Measurements from ENCODE around the gene ARHGEF12.

ARHGEF12 gene

GRCh38 chr11:120432056-120433018 is 96.1 kb downstream of the ARHGEF12 start:
- DNase-seq = no peak

DNA sequence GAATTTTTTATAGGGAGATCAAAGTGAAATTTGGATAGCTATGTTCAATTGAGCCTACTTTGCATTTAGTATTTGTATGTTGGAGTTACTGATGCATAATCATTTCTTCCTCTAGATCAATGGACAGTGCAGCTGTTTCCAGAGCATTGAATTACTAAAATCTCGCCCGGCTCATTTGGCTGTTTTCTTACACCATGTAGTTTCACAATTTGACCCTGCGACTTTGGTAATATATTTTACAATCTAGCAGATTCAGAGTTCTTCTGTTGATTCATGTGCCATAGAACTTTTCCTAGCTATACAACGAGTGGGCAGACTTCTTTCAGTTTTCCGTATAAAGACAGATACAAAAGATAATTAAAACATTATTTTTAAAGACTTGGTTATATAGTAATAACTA is 105.4 kb downstream of the ARHGEF12 start:
- DNase-seq = no peak

GRCh38 chr11:120442031-120442430 is 105.8 kb downstream of the ARHGEF12 start:
- DNase-seq = no peak

- DNase-seq = no peak
These were observed 110.6 kb downstream of the ARHGEF12 start for GRCh38 chr11:120446802-120447201.

DNA sequence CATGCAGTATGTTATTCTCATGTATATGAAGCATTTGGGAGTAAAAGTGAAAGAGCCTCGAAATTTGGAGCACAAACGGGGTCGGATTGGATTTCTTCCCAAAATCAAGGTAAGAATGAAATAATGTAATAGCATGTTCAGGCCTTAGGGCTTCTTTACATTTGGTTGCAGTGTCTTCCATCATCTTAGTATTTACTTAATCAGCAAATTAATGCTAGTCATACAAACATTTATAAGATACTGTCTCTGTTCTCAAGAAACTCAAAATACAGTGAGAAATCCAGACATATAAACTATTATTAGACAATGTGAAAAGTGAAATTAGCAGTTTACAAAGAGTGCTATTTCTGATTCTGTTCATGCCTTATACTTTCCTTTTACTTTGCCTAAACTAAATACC is 112.0 kb downstream of the ARHGEF12 start:
- no peak for DNase-seq

DNA sequence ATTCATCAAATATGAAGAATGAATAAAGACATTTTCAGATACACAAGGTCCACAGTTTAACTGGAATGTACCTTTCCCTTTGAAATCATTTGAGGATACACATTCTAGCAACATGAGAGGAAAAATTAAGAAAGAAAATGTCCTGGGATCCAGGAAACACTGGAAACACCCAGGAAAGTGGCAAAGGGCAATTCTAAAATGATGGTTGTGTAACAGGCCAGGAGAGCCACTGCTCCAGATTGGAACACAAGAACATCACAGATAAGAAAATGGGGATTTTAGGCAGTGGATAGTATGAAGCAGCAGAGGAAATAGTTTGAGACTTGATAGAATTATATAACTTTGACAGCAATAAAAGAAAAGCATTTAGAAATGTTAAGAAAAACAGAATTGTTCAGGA is 119.3 kb downstream of the ARHGEF12 start:
- DNase-seq = no peak

DNA sequence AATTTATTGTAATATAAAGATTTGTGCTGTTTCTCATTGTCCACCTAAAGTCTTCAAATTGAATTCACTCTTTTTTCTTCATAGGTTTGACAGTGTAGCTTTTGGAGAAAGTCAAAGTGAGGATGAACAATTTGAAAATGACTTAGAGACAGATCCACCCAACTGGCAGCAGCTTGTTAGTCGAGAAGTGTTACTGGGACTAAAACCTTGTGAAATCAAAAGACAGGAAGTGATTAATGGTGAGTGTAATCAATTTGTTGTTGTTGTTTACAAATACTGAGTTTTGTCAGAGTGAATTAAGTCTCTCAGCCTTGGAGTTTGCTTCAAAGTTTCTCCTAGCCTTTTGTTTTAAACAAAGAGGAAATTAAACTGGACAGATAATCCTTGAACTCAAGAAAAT is 121.8 kb downstream of the ARHGEF12 start:
- no peak for DNase-seq

- DNase-seq = no peak
These were observed 126.6 kb downstream of the ARHGEF12 start for GRCh38 chr11:120462825-120463224.

DNA sequence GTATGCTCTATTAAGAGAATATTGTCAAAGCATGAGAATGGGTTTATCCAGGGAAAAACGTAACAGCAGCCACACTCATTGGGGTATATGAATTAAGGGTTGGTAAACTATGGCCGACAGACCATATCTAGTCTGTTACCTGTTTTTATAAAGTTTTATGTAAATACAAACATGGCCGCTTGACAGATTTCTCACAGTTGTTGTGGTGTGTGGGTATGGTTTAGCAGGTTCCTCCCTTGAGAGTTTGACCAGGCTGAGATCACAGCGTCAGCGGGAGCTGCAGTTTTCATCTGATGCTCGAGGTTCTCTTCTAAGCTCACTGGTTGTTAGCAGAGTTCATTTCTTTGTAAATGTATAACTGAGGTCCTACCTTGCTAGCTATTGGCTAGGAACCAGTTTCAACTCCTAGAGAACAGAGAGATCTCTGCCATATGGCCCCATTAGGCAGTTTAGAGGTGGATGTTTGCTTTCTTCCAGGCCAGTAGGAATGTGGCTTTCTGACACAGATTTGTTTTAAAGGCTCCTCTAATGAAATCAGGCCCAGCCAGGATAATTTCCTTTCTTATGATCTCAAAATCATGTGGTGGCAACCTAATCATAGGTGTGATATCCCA is 129.8 kb downstream of the ARHGEF12 start:
- DNase-seq = no peak

- no peak for DNase-seq
These were observed 131.4 kb downstream of the ARHGEF12 start for GRCh38 chr11:120467627-120468026.

GRCh38 chr11:120471131-120471530 is 134.9 kb downstream of the ARHGEF12 start:
- no peak for DNase-seq

DNA sequence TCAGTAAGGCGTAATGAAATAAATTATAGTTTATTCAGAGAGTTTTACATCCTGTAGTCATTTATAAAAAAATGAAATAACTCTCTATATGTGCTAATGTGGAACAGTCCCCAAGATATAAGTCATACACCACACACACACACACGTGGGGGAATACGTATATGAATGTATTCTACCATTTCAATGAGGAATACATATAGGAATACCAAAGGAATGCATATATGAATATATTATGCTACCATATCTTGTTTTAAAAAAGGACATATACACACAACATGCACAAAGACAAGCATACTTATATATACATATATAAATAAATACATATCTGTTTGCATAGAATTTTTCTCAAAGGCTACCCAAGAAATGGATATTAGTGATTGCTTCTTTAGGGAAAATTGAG is 135.8 kb downstream of the ARHGEF12 start:
- no peak for DNase-seq

DNA sequence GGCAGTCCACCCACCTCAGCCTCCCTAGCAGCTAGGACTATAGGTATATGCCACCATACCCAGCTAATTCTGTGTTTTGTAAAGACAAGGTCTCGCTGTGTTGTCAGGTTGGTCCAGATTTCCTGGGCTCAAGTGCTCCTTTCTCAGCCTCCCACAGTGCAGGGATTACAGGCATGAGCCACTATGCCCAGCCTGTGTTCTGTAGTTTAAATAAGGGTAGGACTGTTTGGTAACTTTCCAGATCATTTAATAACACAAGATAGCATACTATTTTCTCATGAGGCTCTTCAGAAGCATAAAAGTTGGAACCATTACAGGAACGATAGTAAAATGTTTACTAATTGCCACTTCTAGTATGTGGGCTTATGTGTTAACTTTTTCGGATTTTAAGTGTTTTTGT is 137.3 kb downstream of the ARHGEF12 start:
- no peak for DNase-seq

GRCh38 chr11:120482149-120482548 is 145.9 kb downstream of the ARHGEF12 start:
- DNase-seq = no peak

- DNase-seq = no peak
These were observed 148.5 kb downstream of the ARHGEF12 start for GRCh38 chr11:120484722-120485121.

- DNase-seq = no peak
These were observed 149.9 kb downstream of the ARHGEF12 start for GRCh38 chr11:120486138-120486537.

- DNase-seq = no peak
These were observed 153.6 kb downstream of the ARHGEF12 start for GRCh38 chr11:120489799-120490198.

DNA sequence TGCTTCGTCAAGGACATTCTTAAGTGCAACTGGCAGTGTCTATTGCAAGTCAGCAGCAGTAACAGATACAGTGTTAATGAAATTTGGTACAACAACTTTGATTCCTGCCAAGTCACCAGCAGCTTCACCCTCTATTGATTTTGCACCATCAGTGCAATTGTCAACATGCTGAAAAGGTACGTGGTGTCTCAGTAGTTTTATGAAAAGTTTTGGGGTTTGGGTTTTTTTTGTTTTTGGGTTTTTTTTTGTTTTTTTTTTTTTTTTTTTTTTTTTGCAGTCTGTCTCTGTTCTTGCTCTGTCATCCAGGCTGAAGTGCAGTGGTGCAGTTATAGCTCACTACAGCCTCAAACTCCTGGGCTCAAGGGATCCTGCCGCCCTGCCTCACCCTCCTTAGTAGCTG is 156.3 kb downstream of the ARHGEF12 start:
- DNase-seq = no peak

DNA sequence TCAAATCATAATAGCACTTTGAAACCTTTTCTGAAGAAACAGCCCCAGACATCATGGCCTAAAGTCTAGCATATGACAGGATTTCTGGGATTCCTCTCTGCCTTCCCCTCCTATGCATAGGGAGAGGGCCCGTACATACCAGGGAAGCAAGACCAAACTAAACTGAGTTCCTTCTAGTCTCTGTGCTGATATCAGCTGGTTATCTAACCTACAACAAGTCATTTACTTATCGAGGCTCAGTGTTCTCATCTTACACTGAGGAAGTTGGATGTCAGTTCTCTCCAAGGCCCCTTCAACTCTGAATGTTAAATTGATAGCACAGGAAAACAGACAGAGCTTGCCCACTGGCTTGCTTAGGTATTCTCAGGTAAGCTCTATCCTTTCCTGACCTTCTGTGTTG is 158.4 kb downstream of the ARHGEF12 start:
- no peak for DNase-seq

DNA sequence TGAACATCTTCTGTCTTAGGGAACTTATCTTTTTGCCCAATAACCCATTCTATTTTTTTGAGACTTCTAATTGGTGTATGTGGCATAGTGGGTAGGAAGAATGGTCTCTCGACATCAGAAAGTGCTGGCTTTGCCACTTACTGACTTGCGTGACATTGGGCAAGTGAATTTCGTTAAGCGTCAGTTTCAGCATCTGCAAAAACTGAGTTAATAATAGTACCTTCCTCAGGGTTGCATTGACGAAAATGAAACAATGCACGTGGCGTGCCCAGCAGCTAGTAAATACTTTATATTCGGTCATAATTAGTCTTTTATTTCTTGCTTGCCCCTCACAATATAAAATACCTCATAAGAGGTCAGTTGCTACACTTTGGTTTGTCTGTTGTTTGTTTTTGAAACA is 162.9 kb downstream of the ARHGEF12 start:
- DNase-seq = no peak

DNA sequence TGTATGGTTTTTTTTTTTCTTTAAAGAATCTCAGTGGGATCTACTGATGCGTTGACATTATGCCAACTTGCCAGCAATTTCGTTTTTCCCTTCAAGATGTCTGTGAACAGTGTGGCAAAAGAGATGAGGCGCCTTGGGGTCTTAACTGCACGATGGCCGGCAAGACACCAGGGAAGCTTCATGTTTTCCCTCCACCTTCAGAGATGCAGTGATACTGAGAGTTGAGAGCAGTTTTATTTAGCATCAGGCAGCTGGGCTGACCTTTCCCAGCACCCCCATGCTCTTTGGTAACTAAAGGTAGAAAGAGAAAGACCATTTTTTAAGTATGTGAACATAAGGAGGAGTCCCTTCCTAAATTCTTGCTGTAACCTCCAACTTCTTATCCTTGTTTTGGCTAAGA is 163.6 kb downstream of the ARHGEF12 start:
- no peak for DNase-seq

DNA sequence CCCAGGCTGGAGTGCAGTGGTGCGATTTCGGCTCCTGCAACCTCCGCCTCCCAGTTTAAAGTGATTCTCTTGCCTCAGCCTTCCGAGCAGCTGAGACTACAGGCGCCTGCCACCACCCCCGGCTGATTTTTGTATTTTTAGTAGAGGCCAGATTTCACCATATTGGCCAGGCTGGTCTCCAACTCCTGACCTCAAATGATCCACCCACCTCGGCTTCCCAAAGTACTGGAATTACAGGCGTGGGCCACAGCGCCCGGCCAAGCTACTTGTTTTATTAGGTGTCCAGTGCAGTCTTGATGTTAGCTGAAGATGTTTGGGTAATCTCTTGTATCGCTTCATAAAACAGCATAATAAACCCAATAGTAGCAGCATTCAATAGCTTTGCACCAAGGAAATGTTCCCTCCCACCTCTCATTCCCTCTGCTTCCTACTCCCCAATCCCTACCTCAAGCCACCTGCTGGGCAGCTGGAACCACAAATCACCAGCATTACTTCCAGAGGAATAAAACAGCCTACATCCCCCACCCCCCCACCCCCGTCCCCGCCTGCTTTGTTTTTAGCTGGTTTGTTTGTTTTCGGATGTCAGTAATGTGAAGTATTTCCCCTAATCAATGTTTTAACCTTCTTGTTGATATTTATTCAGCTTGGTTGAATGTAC is 164.3 kb downstream of the ARHGEF12 start:
- DNase-seq = no peak

- DNase-seq = no peak
These were observed 165.2 kb downstream of the ARHGEF12 start for GRCh38 chr11:120501440-120501839.

Measured in cortex of kidney (tissue), 1 donor.